Epithelial cell of esophagus (primary cell): ENCODE measurements around the gene CHN2.

Experiments
- DNase-seq: peaks from one replicate; pipeline ENCODE4 v3.0.0; 2010; ENCODE audit warnings: low read depth
- H3K4me3 ChIP-seq: 2 replicates; pipeline ENCODE4 v1.5.1; 2011; ENCODE audit warnings: mild to moderate bottlenecking, low read length, control low read depth
- CTCF ChIP-seq: IDR thresholded peaks from 2 replicates; pipeline ENCODE4 v1.5.1; 2011; ENCODE audit warnings: low read depth, mild to moderate bottlenecking, low read length, control low read depth, inconsistent platforms; ENCODE audit not compliant: insufficient read depth; ENCODE audit errors: missing control alignments

Gene CHN2

GRCh38 chr7:29289156-29290021, 94.8 kb downstream of the CHN2 start:
- no peak for DNase-seq
- TF ChIP-seq CTCF, result no peak
- H3K4me3 ChIP-seq, result no peak overlapping the region

- H3K4me3 ChIP-seq, result no peak overlapping the region
- no peak for DNase-seq
- TF ChIP-seq CTCF, result no peak
Observed at GRCh38 chr7:29290829-29291228, 96.3 kb downstream of the CHN2 start.

- TF ChIP-seq CTCF, result no peak
- no peak overlapping the region for H3K4me3 ChIP-seq
- no peak for DNase-seq
Observed at GRCh38 chr7:29291723-29292618, 97.4 kb downstream of the CHN2 start.

GRCh38 chr7:29292886-29293658, 98.5 kb downstream of the CHN2 start:
- H3K4me3 ChIP-seq, result no peak overlapping the region
- TF ChIP-seq CTCF, result no peak
- no peak for DNase-seq

- no peak for DNase-seq
- TF ChIP-seq CTCF, result no peak
- H3K4me3 ChIP-seq, result no peak overlapping the region
Observed at GRCh38 chr7:29296421-29296820, 101.8 kb downstream of the CHN2 start.

GRCh38 chr7:29297194-29297890, 102.8 kb downstream of the CHN2 start:
- no peak for DNase-seq
- TF ChIP-seq CTCF, result no peak
- no peak overlapping the region for H3K4me3 ChIP-seq
